Gastroesophageal sphincter (tissue), 4 donors: ENCODE measurements around the gene PPP2R2B. TPM values are rescaled to one million over a fixed set of nuclear protein-coding genes. Genes with fewer than 3 reads are reported as not detected.

ENCODE experiments used
- ATAC-seq: fragments of 150-250 bp; one replicate; pipeline ENCODE4 v1.9.1; 2016; ENCODE audit warnings: mild to moderate bottlenecking, moderate library complexity
- H3K27ac ChIP-seq, 4 donors: fragments of 200-600 bp; sonication (generic) in 3 of 4; 1 replicate in 3 of 4; 2 replicates in 1 of 4; pipeline ENCODE4 v1.5.1; 2016 to 2019
- H3K27me3 ChIP-seq: fragments of 200-600 bp; sonication (generic); one replicate; pipeline ENCODE4 v1.5.1; 2019
- H3K36me3 ChIP-seq, 2 donors: fragments of 200-600 bp; sonication (generic); one replicate each; pipeline ENCODE4 v1.5.1; 2019; ENCODE audit warnings: control low read depth in 1 of 2
- H3K4me1 ChIP-seq, 3 donors: fragments of 200-600 bp; sonication (generic); 1 replicate in 2 of 3; 2 replicates in 1 of 3; pipeline ENCODE4 v1.5.1; 2016 to 2019; ENCODE audit warnings: control low read depth in 2 of 3
- H3K4me3 ChIP-seq, 2 donors: fragments of 200-600 bp; sonication (generic); one replicate each; pipeline ENCODE4 v1.5.1; 2019; ENCODE audit warnings: mild to moderate bottlenecking in 1 of 2, moderate library complexity in 1 of 2
- H3K9me3 ChIP-seq, 3 donors: fragments of 200-600 bp; sonication (generic); one replicate each; pipeline ENCODE4 v1.5.1; 2017 to 2019; ENCODE audit warnings: control low read depth in 2 of 3
- EP300 ChIP-seq: sonication (generic); formaldehyde crosslinking; IDR thresholded peaks from one replicate; pipeline ENCODE4 v1.6.1; 2017; ENCODE audit warnings: antibody characterized with exemption, mild to moderate bottlenecking
- POLR2A ChIP-seq, 2 donors: fragments of 450-650 bp; IDR thresholded peaks; one replicate each; pipeline ENCODE4 v1.6.1; 2017; ENCODE audit warnings: antibody characterized with exemption in 2 of 2, mild to moderate bottlenecking in 2 of 2, moderate library complexity in 1 of 2
- POLR2AphosphoS5 ChIP-seq: sonication (generic); formaldehyde crosslinking; IDR thresholded peaks from one replicate; pipeline ENCODE4 v1.6.1; 2017; ENCODE audit warnings: antibody characterized with exemption
- WGBS, 2 donors: methylation state at CpG; one replicate each; pipeline ENCODE4 v1.1.5; 2018; ENCODE audit warnings: low coverage in 1 of 2; 5-methylcytosine and 5-hydroxymethylcytosine counted together
- total RNA-seq, 4 donors: library from RNA; depleted of rRNA; stranded (reverse); fragments of >200 nt; gene quantifications; one replicate each; pipeline ENCODE4 v1.1.0, GENCODE V29; 2016
- TF ChIP-seq, protein P1 (sequence below), 4 experiments: fragments of 200-600 bp in 2 of 4; fragments of 450-650 bp in 2 of 4; sonication (generic) in 1 of 4; IDR thresholded peaks; one replicate each; pipeline ENCODE4 v1.5.1; 2017 to 2019; ENCODE audit warnings: antibody characterized with exemption in 4 of 4, mild to moderate bottlenecking in 2 of 4, moderate library complexity in 2 of 4

The PPP2R2B gene
- total RNA-seq, 4 donors from 2014 or later: 1.0 to 3.0 (median 2.3) TPM

GRCh38 chr5:146867996-146868708 is 10.4 kb downstream of the PPP2R2B start:
- no peaks in the 10 kb centered on the region for H3K36me3 ChIP-seq
- no peaks in the 10 kb centered on the region for H3K4me1 ChIP-seq
- no peak overlapping the region for H3K4me3 ChIP-seq
- TF ChIP-seq POLR2A (IDR thresholded peaks at IDR 0.05): no peak
- TF ChIP-seq, protein P1, sequence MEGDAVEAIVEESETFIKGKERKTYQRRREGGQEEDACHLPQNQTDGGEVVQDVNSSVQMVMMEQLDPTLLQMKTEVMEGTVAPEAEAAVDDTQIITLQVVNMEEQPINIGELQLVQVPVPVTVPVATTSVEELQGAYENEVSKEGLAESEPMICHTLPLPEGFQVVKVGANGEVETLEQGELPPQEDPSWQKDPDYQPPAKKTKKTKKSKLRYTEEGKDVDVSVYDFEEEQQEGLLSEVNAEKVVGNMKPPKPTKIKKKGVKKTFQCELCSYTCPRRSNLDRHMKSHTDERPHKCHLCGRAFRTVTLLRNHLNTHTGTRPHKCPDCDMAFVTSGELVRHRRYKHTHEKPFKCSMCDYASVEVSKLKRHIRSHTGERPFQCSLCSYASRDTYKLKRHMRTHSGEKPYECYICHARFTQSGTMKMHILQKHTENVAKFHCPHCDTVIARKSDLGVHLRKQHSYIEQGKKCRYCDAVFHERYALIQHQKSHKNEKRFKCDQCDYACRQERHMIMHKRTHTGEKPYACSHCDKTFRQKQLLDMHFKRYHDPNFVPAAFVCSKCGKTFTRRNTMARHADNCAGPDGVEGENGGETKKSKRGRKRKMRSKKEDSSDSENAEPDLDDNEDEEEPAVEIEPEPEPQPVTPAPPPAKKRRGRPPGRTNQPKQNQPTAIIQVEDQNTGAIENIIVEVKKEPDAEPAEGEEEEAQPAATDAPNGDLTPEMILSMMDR (IDR thresholded peaks at IDR 0.05): no peak
- TF ChIP-seq EP300: no peak
- no peak for TF ChIP-seq POLR2AphosphoS5
- no peaks in the 10 kb centered on the region for H3K9me3 ChIP-seq
- H3K27me3 ChIP-seq: no peaks in the 10 kb centered on the region
- WGBS, 2 donors: 47 to 79% methylated on average over 1 of the region's 1 CpG
- H3K27ac ChIP-seq: no peak overlapping the region
- no peak for ATAC-seq

- Histone ChIP-seq H3K36me3 (no peaks in the 10 kb centered on the region), H3K4me3 (no peak overlapping the region), H3K4me1 (no peaks in the 10 kb centered on the region), H3K9me3 (no peaks in the 10 kb centered on the region), H3K27ac (no peak overlapping the region), H3K27me3 (no peaks in the 10 kb centered on the region)
- no peak for ATAC-seq
- 68 to 87% methylated on average over 2 of the region's 2 CpGs for WGBS, 2 donors
- no peak for TF ChIP-seq POLR2AphosphoS5
- no peak for TF ChIP-seq POLR2A (IDR thresholded peaks at IDR 0.05)
- TF ChIP-seq, protein P1 (IDR thresholded peaks at IDR 0.05): no peak
- no peak for TF ChIP-seq EP300
Measured at GRCh38 chr5:146866263-146866662, 12.3 kb downstream of the PPP2R2B start.

- no peak overlapping the region for H3K4me3 ChIP-seq
- H3K27ac ChIP-seq: no peak overlapping the region
- no peak for ATAC-seq
- H3K9me3 ChIP-seq: no peaks in the 10 kb centered on the region
- H3K4me1 ChIP-seq: no peaks in the 10 kb centered on the region
- 50 to 73% methylated on average over 1 of the region's 1 CpG for WGBS, 2 donors
- TF ChIP-seq, protein P1 (IDR thresholded peaks at IDR 0.05): no peak
- TF ChIP-seq EP300: no peak
- no peaks in the 10 kb centered on the region for H3K36me3 ChIP-seq
- H3K27me3 ChIP-seq: no peaks in the 10 kb centered on the region
Measured at GRCh38 chr5:146862641-146863040, 15.9 kb downstream of the PPP2R2B start.

DNA sequence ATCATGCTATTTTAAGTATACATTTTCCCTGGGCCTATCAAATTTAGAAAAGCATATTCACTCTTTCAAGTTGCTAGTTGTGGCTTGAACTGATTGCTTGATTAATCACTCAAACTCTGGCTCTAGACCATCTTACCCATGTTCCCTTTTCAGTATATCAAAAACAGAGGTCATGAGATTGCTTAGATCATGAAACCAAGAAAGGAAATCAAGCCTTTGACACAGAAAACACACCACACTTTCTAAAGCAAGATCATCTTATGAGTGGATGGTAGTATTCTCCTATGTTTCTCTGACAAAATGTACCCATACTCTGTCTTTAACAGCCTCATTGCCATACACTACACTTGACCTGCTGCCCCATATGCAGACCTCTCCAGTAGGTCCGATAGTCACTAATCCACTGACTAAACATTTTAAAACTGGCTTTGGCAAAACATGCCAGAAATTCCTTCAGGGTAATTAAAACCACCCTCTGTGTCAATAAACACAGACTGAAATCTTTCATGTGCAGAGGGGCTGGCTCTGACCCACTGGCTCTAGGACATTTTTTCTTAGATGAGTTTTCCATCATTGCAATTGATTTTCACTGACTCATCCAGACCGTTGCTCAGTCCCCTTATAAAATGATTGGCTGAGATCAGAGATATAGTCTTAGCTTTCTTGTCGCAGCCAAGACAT is 18.2 kb downstream of the PPP2R2B start:
- no peak for TF ChIP-seq EP300
- TF ChIP-seq POLR2AphosphoS5: no peak
- TF ChIP-seq, protein P1 (IDR thresholded peaks at IDR 0.05): no peak
- no peak for TF ChIP-seq POLR2A (IDR thresholded peaks at IDR 0.05)
- Histone ChIP-seq H3K27ac (no peak overlapping the region), H3K36me3 (no peaks in the 10 kb centered on the region), H3K27me3 (no peaks in the 10 kb centered on the region), H3K4me1 (no peaks in the 10 kb centered on the region), H3K4me3 (no peak overlapping the region), H3K9me3 (no peaks in the 10 kb centered on the region)
- WGBS, 2 donors: 21 to 26% methylated on average over 3 of the region's 3 CpGs
- ATAC-seq: no peak

DNA sequence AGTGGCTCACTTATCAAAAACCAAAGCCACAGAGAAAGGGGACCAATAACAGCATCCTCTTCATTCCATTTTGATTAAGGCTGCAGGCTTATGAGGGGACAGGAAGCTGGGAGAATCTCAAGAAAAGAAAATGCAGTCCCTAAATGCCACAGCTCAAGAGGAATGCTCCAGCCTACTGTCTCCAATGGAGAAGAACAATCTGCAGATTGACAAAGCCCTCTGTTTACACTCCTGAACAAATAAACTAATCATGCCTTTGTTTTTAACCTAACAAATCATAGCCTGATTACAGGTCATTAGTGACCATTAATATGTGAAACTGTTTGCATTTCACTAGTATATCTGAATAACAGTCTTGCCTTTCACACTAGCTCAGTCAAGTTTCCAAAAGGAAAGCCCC is 26.5 kb downstream of the PPP2R2B start:
- H3K4me1 ChIP-seq: no peaks in the 10 kb centered on the region
- TF ChIP-seq POLR2AphosphoS5: no peak
- no peak for TF ChIP-seq POLR2A (IDR thresholded peaks at IDR 0.05)
- TF ChIP-seq EP300: no peak
- TF ChIP-seq, protein P1 (IDR thresholded peaks at IDR 0.05): no peak
- H3K27me3 ChIP-seq: no peaks in the 10 kb centered on the region
- H3K9me3 ChIP-seq: no peaks in the 10 kb centered on the region
- H3K27ac ChIP-seq: no peak overlapping the region
- H3K4me3 ChIP-seq: no peak overlapping the region
- H3K36me3 ChIP-seq: no peaks in the 10 kb centered on the region
- no peak for ATAC-seq
